Fibroblast of the aortic adventitia (primary cell): ENCODE measurements around the gene ZFYVE19. TPM values are rescaled to one million over a fixed set of nuclear protein-coding genes. Genes with fewer than 3 reads are reported as not detected.

Experiments used
- DNase-seq: peaks from one replicate; pipeline ENCODE4 v3.0.0-alpha.2; 2010; ENCODE audit warnings: low read depth
- H3K4me3 ChIP-seq: 2 replicates; pipeline ENCODE4 v1.5.1; 2011; ENCODE audit warnings: low read depth, mild to moderate bottlenecking, control low read depth, low read length, moderate library complexity
- total RNA-seq: library from RNA; depleted of rRNA; stranded (reverse); fragments of >200 nt; gene quantifications from 2 replicates; pipeline ENCODE4 v1.2.3, GENCODE V29; 2012; ENCODE audit warnings: low replicate concordance
- TF ChIP-seq, protein P1 (sequence below): IDR thresholded peaks from 2 replicates; pipeline ENCODE4 v1.5.1; 2011; ENCODE audit warnings: mild to moderate bottlenecking, low read length, control low read depth, inconsistent platforms; ENCODE audit not compliant: insufficient read depth

ZFYVE19 gene
- total RNA-seq, 1 donor = 24.9 TPM

DNA sequence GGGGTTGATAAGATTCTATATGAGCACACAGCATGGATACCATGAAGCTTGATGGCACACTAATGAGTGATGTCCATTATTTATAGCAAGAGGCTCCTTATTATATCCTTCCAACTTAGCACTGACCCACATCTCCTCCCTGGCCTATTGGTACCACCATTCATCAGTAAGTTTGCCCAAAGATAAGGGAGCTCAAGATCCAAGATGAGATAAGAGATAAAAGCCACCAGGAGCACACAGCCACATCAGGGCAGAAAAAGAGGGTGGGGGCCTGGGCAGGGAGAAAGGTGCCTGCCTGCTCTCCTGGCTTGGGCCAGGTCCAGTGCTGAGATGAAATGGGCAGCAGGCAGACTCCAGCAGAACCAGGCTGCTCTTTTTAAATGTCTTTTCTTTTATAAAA, 26.0 kb downstream of the ZFYVE19 start:
- DNase-seq = no peak
- H3K4me3 ChIP-seq = no peak overlapping the region
- TF ChIP-seq, protein P1, sequence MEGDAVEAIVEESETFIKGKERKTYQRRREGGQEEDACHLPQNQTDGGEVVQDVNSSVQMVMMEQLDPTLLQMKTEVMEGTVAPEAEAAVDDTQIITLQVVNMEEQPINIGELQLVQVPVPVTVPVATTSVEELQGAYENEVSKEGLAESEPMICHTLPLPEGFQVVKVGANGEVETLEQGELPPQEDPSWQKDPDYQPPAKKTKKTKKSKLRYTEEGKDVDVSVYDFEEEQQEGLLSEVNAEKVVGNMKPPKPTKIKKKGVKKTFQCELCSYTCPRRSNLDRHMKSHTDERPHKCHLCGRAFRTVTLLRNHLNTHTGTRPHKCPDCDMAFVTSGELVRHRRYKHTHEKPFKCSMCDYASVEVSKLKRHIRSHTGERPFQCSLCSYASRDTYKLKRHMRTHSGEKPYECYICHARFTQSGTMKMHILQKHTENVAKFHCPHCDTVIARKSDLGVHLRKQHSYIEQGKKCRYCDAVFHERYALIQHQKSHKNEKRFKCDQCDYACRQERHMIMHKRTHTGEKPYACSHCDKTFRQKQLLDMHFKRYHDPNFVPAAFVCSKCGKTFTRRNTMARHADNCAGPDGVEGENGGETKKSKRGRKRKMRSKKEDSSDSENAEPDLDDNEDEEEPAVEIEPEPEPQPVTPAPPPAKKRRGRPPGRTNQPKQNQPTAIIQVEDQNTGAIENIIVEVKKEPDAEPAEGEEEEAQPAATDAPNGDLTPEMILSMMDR = no peak

DNA sequence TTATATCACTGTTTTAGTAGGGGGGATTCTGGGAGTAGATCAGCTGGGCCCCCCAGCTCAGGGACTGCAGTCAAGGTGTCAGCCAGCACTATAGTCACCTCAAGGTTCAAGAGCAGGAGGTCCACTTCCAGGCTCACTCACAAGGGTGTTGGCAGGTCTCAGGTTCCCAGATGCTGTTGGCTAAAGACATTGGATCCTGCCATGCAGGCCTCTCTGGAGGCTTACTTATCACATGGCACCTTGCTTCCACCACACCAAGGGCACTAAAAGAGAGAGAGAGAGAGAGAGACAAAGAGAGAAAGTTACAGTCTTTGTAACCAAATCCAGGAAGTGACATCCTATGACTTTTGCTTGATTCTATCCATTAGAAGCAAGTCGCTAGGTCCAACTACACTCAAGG, 29.1 kb downstream of the ZFYVE19 start:
- no peak overlapping the region for H3K4me3 ChIP-seq
- no peak for DNase-seq
- TF ChIP-seq, protein P1 = no peak

DNA sequence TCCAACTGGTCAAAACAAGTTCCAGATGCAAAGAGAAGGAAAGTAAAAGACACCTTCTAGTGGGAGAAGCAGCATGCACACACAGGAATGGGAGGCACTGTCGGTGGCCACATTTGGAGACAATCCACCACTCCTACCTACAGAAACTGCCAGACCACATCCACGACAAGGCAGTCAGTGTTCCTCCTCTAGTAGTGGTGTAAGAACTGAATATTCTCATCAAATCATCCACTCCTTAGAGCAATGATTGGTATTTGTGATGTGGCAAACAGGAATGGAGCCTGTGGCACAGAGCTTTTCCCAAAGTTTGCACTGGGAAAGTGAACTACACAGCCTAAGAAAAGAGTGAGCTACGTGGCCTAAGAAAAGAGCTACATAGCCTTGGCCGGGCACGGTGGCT, 31.9 kb downstream of the ZFYVE19 start:
- TF ChIP-seq, protein P1 = no peak
- no peak for DNase-seq
- no peak overlapping the region for H3K4me3 ChIP-seq

DNA sequence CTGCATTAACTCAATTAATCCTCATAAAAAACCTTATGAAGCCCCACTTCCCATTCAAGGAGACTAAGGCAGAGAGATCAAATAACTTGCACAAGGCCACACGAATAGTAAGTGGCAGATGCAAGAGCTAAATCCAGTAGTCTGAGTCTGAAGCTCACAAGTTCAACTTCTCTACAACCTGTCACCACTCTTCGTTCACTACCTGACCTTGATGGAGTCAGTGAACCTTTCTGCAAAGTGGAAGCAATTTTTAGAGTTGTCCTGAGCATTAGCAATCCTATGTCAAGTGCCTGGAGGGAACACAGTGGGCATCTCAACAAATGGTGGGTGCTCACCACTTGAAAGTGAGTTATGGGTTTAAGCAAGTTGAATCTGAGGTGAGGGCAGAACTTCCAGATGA, 34.9 kb downstream of the ZFYVE19 start:
- DNase-seq = no peak
- H3K4me3 ChIP-seq = no peak overlapping the region
- TF ChIP-seq, protein P1 = no peak

DNA sequence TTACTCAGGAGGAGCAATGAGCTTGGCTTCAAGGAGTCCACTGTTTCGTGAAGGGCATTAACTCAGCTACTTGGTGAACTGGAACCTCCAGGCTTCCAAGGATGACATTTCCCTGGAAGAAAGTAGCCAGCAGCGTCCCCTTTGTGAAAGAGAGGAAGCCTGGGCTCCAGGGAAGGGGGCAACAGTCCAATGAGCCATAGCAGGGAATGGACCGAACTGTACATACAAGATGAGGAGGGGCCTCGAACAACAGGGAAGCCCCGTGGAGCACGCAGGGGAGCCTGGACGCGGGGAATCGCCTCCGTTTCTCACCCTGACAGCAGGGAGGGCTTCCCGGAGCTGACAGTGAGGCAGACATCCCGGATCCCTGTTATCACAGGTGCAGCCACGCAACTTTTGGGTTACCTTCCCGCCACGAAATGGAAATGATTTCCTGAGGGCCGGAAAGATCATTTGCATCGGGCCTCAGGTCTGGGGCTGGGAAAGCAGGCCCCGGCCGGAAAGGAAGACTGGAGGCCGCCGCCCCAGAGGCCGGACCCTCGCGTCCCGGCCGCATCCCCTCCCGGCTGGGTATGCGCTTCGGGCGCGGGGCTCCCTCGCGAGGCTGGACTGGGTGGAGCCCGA, 36.5 kb downstream of the ZFYVE19 start:
- H3K4me3 ChIP-seq = no peak overlapping the region
- DNase-seq = no peak

DNA sequence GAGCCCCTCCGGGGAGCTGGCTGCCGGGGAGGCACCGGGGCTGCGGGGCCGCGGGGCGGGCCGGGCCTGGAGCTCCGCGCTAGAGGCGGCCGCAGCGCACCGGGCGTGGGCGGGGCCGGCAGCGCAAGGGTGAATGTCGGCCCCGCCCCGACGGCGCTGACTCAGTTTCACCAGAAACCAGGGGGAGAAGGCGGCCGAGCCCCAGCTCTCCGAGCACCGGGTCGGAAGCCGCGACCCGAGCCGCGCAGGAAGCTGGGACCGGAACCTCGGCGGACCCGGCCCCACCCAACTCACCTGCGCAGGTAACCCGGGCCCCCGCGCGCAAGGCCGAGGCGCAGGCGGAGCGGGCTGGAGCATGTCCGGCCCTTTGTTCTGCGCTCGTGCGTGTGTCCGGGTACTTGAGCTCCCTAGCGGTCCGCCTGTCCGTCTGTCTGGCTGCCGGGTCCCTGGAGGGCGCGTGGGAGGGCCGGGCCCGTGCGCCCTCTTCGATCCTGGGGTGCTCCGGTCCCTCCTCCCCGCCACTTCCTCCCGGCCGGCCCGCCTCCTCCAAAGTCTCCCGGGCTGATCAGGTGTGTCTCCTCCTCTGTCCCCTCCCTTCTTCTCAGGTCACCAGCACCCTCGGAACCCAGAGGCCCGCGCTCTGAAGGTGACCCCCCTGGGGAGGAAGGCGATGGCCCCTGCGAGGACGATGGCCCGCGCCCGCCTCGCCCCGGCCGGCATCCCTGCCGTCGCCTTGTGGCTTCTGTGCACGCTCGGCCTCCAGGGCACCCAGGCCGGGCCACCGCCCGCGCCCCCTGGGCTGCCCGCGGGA, 37.2 kb downstream of the ZFYVE19 start, which contains the start of gene SPINT1:
Gene SPINT1 (plus strand): TSS at position 164 of the 811 bp plus-strand sequence. CDS start 507 bp downstream, at position 671.
- no peak for DNase-seq
- peak within 1 kb of the TSS; percentile 44 for H3K4me3 ChIP-seq
- TF ChIP-seq, protein P1 = no peak

More for the DNA sequence above, 36.5 kb downstream of the ZFYVE19 start:
- TF ChIP-seq, protein P1 = no peak
